Measurements from ENCODE around the gene CASZ1.

Gene CASZ1

DNA sequence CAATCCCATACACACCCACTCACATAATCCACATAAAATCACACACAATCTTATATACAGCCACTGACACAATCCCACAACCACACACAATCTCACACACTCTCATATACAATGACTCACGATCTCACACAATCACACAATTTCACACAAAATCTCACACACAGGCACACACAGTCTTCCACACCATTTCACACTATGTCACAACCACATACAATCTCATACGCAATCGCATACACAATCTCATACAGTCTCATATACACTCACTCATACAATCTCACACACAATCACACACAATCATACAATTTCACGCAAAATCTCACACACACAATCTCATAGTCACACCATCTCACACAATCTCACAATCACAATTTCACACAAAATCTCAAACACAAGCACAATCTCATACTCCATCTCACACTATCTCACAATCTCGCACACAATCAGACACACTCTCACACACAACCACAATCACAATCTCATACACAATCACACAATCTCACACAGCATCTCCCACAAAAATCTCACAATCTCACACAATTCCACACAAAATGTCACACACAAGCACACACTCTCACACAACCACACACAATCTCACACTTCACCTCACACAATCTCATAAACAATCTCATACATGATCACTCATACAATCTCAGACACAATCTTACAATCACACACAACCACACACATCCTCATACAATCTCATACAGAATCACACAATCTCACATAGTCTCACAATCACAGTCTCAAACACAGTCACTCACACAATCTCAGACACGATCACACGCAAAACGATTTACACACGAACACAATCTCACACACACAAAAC lies 18.5 kb downstream of the CASZ1 start:
- no peaks in the 10 kb centered on the region for H3K9me3 ChIP-seq (ENCODE audit: control insufficient read depth, low read length)
- no peaks in the 10 kb centered on the region for H3K27me3 ChIP-seq (ENCODE audit: control insufficient read depth, insufficient read depth, low read length)
- no peak for TF ChIP-seq CTCF (IDR thresholded peaks at IDR 0.05)
- no peaks in the 10 kb centered on the region for H3K36me3 ChIP-seq (ENCODE audit: control insufficient read depth, insufficient read depth, low read length)
- H2AFZ ChIP-seq, result no peak overlapping the region
- H3K4me2 ChIP-seq (ENCODE audit: low read length), result no peak overlapping the region
- no peak overlapping the region for H3K9ac ChIP-seq
- H3K4me1 ChIP-seq, result no peaks in the 10 kb centered on the region
- no peak overlapping the region for H3K27ac ChIP-seq
- no peak overlapping the region for H3K4me3 ChIP-seq (ENCODE audit: low read depth, low read length)
- H3K79me2 ChIP-seq, result no peaks in the 10 kb centered on the region

- Histone ChIP-seq H3K36me3 (ENCODE audit: control insufficient read depth, insufficient read depth, low read length) (no peaks in the 10 kb centered on the region), H3K27ac (no peak overlapping the region), H3K4me3 (ENCODE audit: low read depth, low read length) (no peak overlapping the region), H3K4me2 (ENCODE audit: low read length) (no peak overlapping the region), H3K27me3 (ENCODE audit: control insufficient read depth, insufficient read depth, low read length) (no peaks in the 10 kb centered on the region), H3K9me3 (ENCODE audit: control insufficient read depth, low read length) (no peaks in the 10 kb centered on the region), H3K4me1 (no peaks in the 10 kb centered on the region), H3K79me2 (no peaks in the 10 kb centered on the region), H2AFZ (no peak overlapping the region), H3K9ac (no peak overlapping the region)
- TF ChIP-seq CTCF (IDR thresholded peaks at IDR 0.05), result no peak
Observed at GRCh38 chr1:10776190-10776905, 20.1 kb downstream of the CASZ1 start.

DNA sequence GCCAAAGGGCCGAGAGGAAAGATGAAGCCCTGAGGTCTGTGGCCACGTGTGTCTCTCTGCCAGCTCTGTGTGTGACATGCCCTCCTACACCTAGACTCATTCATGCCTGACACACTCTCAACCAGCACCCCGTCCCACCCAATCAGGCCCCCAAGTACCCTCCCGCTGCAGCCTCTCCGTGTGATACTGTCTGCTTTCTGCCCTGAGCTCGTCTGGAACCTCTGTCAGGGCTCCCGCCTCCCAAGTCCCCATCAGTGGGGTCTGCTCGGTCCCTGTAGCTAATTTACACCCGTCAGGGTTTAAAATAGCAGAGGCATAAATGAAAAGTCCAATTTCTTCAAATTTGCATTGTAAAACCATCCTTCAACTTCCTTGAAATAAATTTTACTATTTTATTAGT lies 20.7 kb downstream of the CASZ1 start:
- no peak overlapping the region for H3K9ac ChIP-seq
- H3K27me3 ChIP-seq (ENCODE audit: control insufficient read depth, insufficient read depth, low read length), result no peaks in the 10 kb centered on the region
- H3K79me2 ChIP-seq, result no peaks in the 10 kb centered on the region
- no peak overlapping the region for H2AFZ ChIP-seq
- H3K4me2 ChIP-seq (ENCODE audit: low read length), result no peak overlapping the region
- no peak overlapping the region for H3K27ac ChIP-seq
- no peaks in the 10 kb centered on the region for H3K9me3 ChIP-seq (ENCODE audit: control insufficient read depth, low read length)
- no peak overlapping the region for H3K4me3 ChIP-seq (ENCODE audit: low read depth, low read length)
- H3K36me3 ChIP-seq (ENCODE audit: control insufficient read depth, insufficient read depth, low read length), result no peaks in the 10 kb centered on the region
- H3K4me1 ChIP-seq, result no peaks in the 10 kb centered on the region
- no peak for TF ChIP-seq CTCF (IDR thresholded peaks at IDR 0.05)

GRCh38 chr1:10774615-10775310 lies 21.7 kb downstream of the CASZ1 start:
- Histone ChIP-seq H3K27ac (no peak overlapping the region), H3K4me1 (no peaks in the 10 kb centered on the region)
- no peak for TF ChIP-seq CTCF (IDR thresholded peaks at IDR 0.05)

More at GRCh38 chr1:10774615-10775310, 21.7 kb downstream of the CASZ1 start:
- Histone ChIP-seq H3K27me3 (ENCODE audit: control insufficient read depth, insufficient read depth, low read length) (no peaks in the 10 kb centered on the region), H3K79me2 (no peaks in the 10 kb centered on the region), H2AFZ (no peak overlapping the region), H3K36me3 (ENCODE audit: control insufficient read depth, insufficient read depth, low read length) (no peaks in the 10 kb centered on the region), H3K4me3 (ENCODE audit: low read depth, low read length) (no peak overlapping the region), H3K9me3 (ENCODE audit: control insufficient read depth, low read length) (no peaks in the 10 kb centered on the region), H3K4me2 (ENCODE audit: low read length) (no peak overlapping the region), H3K9ac (no peak overlapping the region)
